OCI-LY1 (cell line): Measurements from ENCODE around the gene SLC22A23.

Experiments
- CTCF ChIP-seq: fragments of 200-600 bp; sonication (generic), shearing (Covaris generic); IDR thresholded peaks from 2 replicates; pipeline ENCODE4 v1.5.1; 2017; ENCODE audit warnings: mild to moderate bottlenecking, antibody characterized with exemption, low read length, moderate library complexity, mixed read lengths
- EZH2 ChIP-seq: fragments of 200-600 bp; sonication (generic), shearing (Covaris generic); IDR thresholded peaks from 2 replicates; pipeline ENCODE4 v1.8.0; 2017; ENCODE audit warnings: borderline replicate concordance, mixed run types, mild to moderate bottlenecking, antibody characterized with exemption, low read length, moderate library complexity, mixed read lengths

GRCh38 chr6:3385660-3386151 lies 71.1 kb downstream of the SLC22A23 start:
- TF ChIP-seq CTCF = no peak
- TF ChIP-seq EZH2 = no peak
